ENCODE measurements around the gene GLS.
"Not testable (repeated sequence)": the region's sequence is repeated elsewhere in the genome, so short reads cannot be mapped to it uniquely, and the experiment has no call there.

GLS gene

DNA sequence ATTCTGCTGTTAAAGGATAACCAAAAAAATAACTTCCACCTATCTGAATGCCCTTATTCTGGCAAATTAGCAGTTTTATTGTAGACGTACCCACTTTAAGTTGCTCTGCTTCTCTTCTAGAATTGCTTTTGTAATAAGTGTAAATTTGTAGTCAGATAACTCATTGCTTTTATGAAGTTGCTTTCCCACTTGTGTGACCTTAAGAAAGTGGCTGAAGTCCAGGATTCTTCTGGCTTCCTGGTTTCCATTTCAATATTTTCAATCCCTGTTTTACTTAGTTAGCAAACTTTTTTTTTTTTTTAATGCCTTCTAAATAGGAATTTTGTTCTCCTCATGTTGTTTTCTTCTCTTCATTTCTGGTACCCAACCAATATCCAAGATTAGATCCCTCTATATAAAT is 59.8 kb downstream of the GLS start:
- DNase-seq, result no peak

DNA sequence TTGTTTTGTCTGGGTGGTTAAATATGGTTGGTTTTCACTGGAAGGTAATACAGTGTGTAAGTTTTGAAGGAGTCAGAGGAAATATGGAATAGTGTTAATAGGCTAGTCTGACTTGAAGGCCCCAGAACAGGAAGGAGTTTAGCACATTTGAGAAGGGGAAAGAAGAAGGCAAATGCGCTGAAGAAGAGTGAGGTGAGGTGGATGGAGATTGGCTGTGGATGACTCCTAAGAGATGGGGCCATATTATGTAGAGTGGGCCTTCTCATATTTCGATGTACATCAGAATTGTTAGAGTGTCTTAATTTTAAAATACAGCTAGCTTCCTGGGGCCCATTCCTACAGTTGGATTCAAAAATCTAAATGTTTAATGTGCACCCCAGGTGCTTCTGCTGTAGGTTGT is 61.0 kb downstream of the GLS start:
- no peak for DNase-seq

DNA sequence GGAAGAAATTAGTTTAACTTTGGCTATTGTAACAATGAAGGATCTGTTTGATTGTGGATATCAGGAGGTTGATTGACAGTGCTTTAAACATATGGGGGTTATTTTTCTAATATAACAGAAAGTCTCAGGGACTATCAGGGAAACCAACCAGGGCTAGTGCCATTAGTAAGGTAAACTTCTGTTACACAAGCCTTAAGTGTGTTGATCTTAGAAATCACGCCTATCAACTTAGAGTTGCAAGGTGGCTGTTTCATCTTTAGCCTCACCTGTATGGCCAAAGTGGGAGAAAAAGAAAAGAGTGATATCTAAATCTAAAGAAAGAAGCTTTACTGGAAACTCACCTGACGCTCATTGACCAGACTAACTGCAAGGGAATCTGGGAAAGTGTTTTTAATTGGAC is 62.1 kb downstream of the GLS start:
- no peak for DNase-seq

DNA sequence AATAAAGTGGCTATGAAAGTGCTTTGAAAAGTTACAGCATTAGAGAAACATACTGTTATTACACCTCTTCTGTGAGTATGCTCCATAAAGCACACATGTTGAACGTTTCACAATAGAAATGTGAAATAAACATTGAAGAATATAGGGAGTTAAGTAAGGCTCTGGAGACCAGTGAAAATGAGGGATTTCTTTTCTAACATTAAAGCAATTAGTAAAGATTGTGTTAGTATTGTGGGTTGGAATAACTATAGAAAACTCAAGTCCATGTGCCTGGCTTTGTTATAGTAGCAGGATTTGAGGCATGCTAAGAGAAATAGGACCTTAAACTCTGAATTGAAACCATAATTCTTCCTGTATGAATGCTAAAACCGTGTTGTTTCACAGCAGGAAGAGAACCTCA is 63.1 kb downstream of the GLS start:
- no peak for DNase-seq

DNA sequence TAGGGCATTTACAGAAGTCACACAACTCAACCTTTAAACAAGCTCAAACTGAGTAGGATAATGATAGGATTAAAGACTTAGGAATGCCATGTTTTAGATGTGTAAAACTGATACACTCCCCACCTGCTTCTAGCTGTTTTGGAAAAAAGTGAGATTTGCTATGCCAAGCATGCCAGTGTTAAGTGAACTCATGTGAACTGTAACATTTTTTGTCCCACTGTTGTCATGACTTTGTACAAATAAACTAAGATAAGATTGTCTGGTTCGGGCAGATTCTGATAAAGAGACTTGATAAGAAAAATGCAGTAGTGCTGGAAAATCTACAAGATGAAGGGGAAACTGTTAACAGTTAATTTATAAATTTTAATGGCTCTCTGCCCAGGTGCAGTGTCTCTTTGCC is 66.5 kb downstream of the GLS start:
- DNase-seq, result no peak

DNA sequence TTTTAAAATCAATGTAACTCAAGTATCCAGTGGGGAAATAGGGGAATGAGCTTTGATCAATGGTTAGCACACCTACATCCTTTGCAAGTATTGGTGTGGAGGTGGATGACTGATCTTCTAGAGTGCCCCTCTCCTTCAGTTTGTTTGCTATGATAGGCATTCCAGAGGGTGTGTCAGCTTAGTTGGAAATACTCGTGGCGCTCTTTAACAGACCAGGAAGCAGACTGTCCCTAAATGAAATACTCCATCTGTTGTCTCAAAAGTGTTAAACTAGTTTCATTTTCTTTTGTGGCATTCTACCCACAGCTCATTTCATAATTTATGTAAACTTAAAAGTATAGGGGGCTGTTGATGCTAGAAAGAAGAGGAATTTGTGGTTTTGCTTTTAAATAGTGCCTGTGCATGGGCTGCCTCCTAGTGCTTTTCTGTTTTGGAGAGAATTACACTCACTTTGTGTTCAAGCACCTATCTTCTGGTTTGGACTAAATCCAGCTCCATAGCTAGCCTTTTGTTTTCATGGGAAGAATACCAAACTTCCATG is 67.2 kb downstream of the GLS start:
- DNase-seq, result peak; percentile 12

DNA sequence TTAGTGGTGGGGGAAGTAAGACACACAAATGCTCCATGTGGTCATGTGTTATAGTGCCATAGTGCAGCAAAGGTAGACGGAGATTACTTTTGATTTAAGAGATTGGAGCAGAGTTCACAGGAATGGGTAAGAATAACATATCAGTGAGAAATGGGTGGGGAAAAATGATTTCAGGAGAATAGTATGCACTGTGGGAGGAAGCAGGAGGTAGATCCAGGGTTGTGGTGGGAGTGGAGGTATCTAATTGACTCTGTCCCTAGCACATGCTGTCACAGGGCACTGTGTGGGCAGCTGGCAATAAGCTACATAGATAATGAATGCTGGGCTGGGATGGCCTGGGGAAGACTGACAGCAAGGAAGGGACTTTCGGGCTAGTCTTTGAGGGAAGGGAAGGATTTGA is 68.0 kb downstream of the GLS start:
- no peak for DNase-seq

DNA sequence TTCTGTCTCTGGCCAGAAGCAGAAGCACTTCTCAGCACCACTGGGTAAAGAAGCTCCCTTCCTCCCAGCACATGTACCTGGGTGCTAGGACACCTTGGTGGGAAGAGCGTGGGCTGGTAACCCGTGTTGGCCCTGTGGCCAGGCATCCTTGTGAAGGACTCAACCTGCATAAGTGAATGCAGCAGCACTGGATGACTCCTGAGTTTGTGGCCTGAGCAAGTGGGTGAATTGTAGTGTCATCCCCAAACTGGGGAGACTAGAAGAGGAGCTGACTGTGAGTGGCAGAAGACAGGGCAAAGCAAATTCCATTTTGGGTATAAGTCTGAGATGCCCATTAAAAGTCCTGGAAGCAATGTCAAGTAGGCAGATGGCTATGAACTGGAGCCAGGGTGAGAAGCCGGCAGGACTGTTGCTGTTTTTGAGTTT is 70.0 kb downstream of the GLS start:
- DNase-seq, result no peak

DNA sequence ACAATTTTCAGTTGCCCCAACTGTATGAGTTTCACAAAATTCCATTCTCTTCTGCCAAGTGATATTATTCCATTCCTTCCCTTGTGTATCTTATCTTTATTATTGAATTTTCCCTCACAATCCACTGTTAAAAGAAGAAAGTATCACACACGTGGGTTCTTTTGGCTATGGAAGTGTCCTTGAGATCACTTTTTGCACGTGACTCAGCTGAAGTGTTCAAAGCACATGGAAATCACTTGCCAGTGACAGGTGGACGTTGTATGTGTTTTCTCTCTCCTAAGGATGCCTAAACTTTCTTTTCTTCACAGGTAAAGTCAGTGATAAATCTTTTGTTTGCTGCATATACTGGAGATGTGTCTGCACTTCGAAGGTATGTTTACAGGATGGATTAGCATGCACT is 72.6 kb downstream of the GLS start:
- no peak for DNase-seq

DNA sequence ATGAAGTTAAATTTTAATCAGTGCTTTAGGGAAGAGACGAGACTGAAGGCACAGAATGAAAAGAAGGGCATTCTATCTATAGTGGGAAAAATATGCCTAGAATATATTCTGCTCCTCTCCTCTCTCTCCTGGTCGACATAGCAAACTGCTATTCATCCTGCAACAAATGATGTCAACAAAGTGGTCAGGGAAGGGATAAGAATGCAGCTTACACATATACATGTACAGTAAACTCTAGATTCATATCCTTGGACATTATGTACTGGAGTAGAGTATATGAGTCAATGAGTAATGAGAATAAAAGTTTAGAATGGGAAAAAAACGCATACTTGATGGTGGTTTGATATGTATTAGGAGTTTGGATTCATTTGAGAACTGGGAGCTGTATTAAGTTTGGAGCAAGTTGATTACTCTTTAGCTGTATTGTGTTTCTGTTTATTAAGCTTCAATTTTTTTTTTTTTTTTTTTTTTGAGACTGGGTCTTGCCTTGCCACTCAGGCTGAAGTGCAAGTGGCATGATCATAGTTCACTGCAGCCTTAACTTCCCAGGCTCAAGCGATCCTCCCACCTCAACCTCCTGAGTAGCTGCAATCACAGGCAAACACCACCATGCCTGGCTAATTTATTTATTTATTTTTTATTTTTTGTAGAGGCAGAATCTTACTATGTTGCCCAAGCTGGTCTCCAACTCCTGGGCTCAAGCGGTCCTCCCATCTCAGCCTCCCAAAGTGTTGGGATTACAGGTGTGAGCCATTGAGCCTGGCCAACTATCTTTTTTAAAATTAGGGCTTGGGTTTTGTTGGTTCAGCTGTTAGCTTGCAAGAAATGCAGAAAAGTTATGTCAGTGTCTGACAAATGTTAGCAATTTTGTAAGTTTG is 79.5 kb downstream of the GLS start:
- no peak for DNase-seq

DNA sequence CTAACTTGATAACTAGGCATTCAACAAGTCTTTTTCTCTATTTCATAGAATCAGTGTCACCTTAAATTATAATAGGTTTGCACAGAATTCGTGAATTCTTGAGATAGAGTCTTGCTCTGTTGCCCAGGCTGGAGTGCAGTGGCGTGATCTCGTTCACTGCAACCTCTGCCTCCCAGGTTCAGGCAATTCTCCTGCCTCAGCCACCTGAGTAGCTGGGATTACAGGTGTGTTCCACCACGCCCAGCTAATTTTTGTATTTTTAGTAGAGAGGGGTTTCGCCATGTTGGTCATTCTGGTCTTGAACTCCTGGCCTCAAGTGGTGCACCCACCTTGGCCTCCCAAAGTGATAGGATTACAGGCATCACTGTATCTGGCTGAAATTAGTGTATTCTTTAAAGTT is 80.5 kb downstream of the GLS start:
- not testable (repeated sequence) for DNase-seq

DNA sequence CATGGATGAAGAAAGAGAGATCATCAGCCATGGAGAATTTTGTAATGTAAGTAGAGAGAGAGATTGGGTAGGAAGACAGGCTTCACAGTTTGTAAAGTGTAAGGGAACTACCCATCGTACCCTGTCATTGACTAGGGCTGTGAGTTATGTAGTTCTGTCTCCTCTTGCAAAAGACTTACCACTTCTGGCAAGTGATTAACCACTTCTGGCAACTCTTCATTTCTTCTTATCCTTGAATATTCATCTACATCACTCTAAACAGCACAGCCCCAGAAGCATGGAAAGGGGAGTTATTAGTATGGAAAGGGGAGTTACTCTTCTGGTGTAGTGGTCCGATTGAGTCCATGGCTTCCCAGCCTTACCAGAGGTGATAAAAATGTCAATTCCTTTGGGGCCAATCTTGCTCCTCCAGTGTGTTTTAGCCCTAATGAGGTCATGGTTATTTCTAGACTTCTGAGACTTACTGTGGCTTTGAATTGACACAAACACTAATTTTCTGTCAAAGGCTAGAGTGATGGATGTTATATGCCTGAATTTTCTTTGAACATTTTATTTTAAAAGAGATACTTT is 81.4 kb downstream of the GLS start:
- DNase-seq, result no peak

DNA sequence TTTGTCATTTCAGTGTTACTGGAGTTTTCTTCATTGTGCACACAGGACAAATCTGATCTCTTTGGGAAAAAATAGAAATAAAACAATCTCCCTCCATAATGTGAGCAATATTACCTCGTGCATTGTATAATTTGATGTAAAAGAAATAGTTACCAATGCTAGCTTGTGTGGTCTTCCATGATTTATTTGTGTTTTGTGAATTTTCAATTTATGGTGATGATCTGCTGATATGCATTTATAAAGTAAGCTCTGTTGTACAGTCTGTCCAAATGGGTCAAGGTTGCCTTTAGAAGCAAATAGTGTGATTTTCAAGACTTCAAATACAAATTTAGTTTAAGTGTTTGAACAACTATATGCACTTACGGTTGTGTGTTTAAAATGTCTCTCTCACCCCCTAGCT is 82.5 kb downstream of the GLS start:
- DNase-seq, result no peak

DNA sequence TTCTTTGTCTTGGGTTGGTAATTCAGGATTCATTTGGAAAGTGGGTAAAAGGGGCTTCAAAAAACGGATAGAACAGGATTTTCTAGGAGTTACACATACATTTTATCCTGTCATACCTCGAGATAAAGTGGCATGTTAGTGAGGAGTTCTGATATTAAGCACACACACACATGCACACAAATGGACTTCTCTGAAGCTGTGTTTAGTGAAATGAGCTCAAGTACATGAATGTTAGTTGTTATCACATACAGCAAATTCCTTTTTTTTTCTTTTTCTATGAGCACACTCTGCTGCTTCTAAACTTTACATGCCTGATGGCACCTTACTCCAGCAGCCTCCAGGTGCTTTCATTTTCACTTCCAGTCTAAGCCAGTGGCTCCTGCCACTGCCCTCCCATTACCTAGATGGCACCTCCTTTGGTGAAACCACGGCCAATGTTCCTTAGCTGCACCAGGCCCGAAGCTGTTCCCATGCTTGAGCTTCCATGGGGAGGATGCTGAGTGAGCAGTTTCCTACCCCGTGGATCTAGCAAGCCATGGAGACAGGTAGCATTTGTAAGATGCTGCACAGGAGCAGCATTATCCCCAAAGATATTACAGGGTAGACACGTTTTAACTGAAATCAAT is 83.7 kb downstream of the GLS start:
- DNase-seq, result no peak

DNA sequence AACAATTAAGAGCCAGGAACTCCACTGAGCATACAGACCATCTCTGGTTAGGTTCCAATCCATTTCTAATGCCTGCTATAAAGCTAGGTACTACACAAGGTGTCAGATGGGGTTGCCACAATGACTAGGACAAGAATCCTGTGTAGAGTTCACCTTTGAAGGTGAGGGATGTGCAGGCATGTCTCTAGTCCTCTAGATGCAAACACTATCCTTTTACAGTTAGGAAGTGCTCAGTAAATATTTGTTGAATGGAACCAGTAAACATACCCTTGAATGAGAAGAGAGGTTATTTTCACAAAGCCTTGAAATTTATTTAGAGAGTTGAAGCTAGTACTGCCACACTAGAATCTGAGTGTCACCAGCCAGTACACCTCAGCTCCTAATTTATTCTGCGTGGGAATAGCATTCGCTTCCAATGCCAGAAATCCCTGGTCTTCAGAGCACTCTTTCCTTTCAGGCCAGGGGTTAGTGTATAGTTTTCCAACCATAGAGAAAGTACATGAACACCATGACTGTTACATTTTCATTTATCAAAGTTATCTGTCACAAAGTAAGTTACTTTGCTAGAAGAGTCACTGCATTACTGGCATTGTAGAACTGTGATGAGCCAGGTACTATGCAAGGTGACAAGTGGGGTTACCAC is 85.1 kb downstream of the GLS start:
- no peak for DNase-seq

DNA sequence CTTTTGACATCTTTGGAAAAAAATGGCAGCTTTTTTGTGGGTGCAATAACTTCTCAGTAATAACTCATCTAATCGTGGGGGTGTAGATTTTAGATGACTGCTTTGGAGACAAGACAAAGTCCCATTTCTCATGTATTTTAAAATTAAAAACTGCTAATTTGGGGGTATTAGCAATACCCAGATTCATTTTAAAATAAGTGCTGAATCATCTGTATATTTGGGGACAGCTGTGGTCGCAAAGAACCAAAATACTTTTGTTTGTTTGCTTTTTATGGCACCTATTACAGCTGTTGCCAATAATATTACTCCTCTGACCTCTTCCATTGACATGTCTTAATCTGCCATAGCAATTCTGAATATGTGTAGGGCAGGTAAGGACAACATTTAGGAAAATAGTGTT is 87.9 kb downstream of the GLS start:
- DNase-seq, result no peak

DNA sequence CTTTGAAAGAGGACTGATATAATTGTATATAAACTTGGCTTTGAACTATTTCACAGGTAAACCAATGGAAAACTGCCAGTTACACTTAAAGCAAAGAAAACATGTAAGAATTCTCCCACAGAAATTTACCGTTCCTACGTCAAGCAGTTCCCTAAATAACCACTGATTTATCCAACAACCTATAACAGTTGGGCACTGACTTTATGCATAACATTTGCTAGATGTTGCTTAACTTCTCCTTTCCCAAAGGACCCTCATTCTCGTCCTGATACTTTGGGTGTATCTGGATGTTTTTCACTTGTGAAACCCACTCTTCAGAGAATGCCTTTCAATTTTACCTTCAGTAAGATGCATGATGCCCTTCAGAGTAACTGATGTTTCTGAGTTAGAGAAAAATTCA is 89.5 kb downstream of the GLS start:
- DNase-seq, result no peak

DNA sequence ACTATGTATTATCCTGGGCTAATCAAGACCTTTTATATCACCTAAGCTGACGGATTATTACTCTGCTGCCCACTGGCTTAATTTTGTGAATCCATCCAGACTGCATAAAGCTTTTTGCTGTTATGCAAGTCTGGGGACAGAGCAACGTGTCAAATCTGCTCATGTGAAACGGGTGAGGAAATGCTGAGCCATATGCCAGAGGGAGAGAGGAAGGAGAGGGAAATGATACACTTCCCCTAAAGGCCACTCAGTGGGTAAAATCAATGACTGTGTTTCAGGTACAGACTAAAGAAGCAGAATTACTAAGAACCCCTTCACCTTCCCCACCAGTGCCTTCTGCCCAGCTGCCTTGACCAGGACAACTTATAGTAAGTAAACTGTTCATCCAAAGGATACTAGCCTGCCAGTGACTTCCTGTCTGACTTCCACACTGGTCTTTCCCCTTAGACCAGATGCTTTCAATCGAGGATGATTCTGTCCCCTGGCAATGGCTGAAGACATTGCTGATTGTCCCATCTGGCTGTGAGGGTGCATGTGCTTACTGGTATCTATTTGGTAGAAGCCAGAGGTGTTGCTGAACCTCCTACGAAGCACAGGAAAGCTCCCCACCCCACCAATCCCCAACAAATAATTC is 90.4 kb downstream of the GLS start:
- peak; percentile 39 for DNase-seq

DNA sequence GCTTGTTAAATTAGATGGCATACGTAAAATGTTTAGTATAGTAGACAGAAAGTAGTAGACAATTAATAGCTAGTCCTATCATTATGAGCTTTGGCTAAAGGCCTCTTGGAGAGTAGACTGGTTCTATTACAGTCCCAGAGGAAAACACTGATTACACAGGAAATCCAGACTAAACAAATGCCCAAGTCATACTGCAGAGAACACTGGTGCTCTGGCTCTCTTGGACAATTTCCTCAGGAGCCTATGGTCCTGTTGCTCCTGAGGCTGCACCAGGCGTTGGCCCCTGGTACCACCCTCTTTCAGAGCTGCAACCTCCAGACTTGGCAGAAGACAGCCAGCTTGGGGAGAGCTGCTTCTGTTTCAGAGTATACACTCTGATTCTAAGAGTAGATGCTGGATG is 91.6 kb downstream of the GLS start:
- DNase-seq, result no peak

DNA sequence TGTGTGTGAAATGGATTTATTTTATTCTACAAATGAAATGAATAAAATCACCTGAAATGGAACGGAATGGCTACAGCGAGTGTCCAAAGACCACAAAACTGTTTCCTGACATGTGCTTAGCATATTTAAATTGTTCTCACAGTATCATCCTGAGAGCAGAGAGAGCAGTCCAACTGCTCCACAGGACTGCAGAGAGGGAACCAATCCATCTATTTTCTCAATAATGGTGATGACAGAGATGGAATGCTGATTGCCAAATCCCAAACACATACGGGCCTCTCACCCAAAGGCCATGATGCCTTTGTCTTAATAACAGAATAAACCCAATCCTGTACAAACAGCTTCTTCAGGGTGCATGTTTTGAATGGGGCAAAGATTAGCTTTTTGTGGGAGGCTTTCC is 92.2 kb downstream of the GLS start:
- DNase-seq, result no peak

DNA sequence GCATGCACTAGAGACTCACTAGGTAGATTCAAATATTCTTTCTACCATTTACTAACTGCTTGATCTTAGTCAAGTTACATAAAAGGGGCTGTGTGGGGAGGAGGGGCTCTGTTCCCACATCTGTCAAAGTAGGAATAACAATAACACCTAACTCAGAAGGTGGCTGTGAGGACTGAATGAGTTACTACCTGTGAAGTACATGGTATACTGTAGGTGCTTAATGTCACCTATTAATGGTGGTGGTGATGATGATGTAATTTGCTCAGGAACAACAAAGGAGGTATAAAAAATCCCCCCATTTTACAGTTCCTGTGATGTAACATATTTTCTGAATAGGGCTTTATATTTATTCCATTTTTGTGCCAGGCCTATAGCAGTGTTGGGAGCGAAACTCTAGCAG is 92.6 kb downstream of the GLS start:
- no peak for DNase-seq

DNA sequence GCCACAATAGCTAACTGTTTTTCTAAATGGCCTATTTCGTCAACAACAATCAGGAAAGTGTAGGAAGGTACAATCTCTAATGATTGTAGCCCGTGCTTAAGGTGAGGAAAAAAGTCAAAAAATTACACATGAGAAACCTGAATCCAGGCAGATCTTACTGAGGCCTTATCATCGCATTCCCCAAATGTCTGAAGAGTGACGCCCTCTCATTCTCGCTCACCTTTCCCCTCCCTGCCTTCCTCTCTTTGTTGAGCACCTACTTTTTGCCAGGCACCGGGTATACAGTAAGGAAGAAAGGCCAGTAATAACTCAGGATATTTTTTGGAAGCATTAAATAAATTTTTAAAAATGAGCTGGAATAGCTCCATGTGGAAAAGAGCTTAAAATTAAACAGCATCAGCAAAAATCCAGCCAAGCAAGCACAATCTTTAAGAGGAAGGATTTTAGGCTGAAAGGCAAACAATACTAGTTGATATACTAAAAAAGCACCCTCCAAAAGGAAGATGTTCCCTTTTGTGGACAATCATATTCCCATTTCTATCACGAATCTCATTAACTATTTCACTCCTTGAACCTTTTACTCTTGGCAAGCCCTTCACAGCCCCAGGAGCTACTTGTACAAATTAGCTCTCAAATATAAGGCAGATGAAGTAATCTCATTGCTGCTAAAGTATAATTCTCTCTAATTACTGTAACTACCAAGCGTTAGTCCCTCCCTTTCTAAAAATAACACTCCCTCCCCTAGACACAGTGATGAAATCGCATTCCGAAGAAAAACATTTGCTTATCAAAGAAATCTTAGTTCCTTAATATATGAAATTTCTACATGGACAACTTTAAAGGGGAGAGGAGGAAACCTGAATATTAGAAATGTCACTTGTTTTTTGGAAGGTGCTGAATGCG is 93.4 kb downstream of the GLS start:
- DNase-seq, result no peak
